ENCODE results near the gene ANTXR1. TPM values are rescaled to one million over a fixed set of nuclear protein-coding genes. Genes with fewer than 3 reads are reported as not detected.

Gene ANTXR1
- total RNA-seq, 1 experiment from 2014 or later: 25.7 TPM

DNA sequence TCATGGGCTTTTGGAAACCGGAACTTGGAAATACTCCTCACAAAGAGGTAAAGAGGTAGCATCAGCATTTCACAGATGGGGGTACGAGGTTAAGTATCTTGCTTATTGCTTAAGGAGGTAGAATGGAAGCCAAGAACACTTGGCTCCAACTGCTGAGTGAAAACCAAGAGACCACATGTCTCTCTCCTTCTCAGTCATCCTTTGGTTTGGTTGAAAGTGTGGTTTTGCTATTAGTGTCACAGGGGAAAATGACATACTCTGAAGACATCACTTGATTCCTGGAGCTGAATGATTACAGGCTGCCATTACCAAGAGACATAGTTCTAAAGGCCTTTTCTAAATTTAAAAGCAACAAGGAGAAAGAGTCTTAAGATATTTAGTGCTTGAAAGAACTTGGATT lies 41.5 kb downstream of the ANTXR1 start:
- no peaks in the 10 kb centered on the region for H3K79me2 ChIP-seq (ENCODE audit: insufficient read depth, low read length)
- no peaks in the 10 kb centered on the region for H3K4me1 ChIP-seq (ENCODE audit: control insufficient read depth in 1 of 2, insufficient read depth in 2 of 2, low read length in 2 of 2)
- BruUV-seq (replicated peaks): no TSS peak
- no peak for DNase-seq (ENCODE audit: low read depth, low spot score)
- H3K9ac ChIP-seq (ENCODE audit: low read length): no peak overlapping the region
- ATAC-seq: no peak
- no peak overlapping the region for H3K4me3 ChIP-seq (replicated peaks in 1 of 2; ENCODE audit: low read depth in 1 of 2, low read length in 2 of 2)
- H3K27ac ChIP-seq (ENCODE audit: low read depth, low read length): no peak overlapping the region
- no peaks in the 10 kb centered on the region; the same call in 1 of the 2 replicates for H4K20me1 ChIP-seq (ENCODE audit: insufficient read depth)
- no peak for TF ChIP-seq RAD21 (IDR thresholded peaks at IDR 0.05; ENCODE audit: low read depth)
- no peak for TF ChIP-seq ZNF274 (IDR thresholded peaks at IDR 0.05; ENCODE audit: low read depth, low read length)
- no peak for TF ChIP-seq ZFX (IDR thresholded peaks at IDR 0.05)
- TF ChIP-seq POLR2A (IDR thresholded peaks at IDR 0.05; ENCODE audit: borderline replicate concordance, extremely low read depth, insufficient read depth, insufficient read length): no peak
- no peak for TF ChIP-seq CEBPB (IDR thresholded peaks at IDR 0.05; ENCODE audit: low read depth)
- no peak for TF ChIP-seq YY1 (IDR thresholded peaks at IDR 0.05; ENCODE audit: extremely low read depth, insufficient replicate concordance, low read depth, low read length)
- TF ChIP-seq EZH2 (IDR thresholded peaks at IDR 0.05): no peak
- no peak for TF ChIP-seq EGR1 (IDR thresholded peaks at IDR 0.05; ENCODE audit: low read depth)
- TF ChIP-seq, protein P1, sequence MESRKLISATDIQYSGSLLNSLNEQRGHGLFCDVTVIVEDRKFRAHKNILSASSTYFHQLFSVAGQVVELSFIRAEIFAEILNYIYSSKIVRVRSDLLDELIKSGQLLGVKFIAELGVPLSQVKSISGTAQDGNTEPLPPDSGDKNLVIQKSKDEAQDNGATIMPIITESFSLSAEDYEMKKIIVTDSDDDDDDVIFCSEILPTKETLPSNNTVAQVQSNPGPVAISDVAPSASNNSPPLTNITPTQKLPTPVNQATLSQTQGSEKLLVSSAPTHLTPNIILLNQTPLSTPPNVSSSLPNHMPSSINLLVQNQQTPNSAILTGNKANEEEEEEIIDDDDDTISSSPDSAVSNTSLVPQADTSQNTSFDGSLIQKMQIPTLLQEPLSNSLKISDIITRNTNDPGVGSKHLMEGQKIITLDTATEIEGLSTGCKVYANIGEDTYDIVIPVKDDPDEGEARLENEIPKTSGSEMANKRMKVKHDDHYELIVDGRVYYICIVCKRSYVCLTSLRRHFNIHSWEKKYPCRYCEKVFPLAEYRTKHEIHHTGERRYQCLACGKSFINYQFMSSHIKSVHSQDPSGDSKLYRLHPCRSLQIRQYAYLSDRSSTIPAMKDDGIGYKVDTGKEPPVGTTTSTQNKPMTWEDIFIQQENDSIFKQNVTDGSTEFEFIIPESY (IDR thresholded peaks at IDR 0.05; ENCODE audit: extremely low read depth, insufficient replicate concordance, low read length): no peak
- no peak for TF ChIP-seq ELF1 (IDR thresholded peaks at IDR 0.05; ENCODE audit: borderline replicate concordance, low read depth)
- TF ChIP-seq SP1 (IDR thresholded peaks at IDR 0.05; ENCODE audit: low read depth): no peak
- TF ChIP-seq FOSL1 (IDR thresholded peaks at IDR 0.05; ENCODE audit: low read depth): no peak
- TF ChIP-seq, protein P2, sequence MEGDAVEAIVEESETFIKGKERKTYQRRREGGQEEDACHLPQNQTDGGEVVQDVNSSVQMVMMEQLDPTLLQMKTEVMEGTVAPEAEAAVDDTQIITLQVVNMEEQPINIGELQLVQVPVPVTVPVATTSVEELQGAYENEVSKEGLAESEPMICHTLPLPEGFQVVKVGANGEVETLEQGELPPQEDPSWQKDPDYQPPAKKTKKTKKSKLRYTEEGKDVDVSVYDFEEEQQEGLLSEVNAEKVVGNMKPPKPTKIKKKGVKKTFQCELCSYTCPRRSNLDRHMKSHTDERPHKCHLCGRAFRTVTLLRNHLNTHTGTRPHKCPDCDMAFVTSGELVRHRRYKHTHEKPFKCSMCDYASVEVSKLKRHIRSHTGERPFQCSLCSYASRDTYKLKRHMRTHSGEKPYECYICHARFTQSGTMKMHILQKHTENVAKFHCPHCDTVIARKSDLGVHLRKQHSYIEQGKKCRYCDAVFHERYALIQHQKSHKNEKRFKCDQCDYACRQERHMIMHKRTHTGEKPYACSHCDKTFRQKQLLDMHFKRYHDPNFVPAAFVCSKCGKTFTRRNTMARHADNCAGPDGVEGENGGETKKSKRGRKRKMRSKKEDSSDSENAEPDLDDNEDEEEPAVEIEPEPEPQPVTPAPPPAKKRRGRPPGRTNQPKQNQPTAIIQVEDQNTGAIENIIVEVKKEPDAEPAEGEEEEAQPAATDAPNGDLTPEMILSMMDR (IDR thresholded peaks at IDR 0.05 in 2 of 3, conservative IDR thresholded peaks at IDR 0.05 in 1 of 3; ENCODE audit: borderline replicate concordance in 1 of 3, insufficient read depth in 1 of 3, low read depth in 2 of 3, low read length in 2 of 3): no peak
- TF ChIP-seq EZH2phosphoT487 (IDR thresholded peaks at IDR 0.05; ENCODE audit: borderline replicate concordance): no peak
- no peak for TF ChIP-seq TCF7L2 (IDR thresholded peaks at IDR 0.05; ENCODE audit: borderline replicate concordance, extremely low read depth, insufficient read depth, insufficient read length)
- TF ChIP-seq, protein P3, sequence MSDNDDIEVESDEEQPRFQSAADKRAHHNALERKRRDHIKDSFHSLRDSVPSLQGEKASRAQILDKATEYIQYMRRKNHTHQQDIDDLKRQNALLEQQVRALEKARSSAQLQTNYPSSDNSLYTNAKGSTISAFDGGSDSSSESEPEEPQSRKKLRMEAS (IDR thresholded peaks at IDR 0.05): no peak
- TF ChIP-seq, protein P4, sequence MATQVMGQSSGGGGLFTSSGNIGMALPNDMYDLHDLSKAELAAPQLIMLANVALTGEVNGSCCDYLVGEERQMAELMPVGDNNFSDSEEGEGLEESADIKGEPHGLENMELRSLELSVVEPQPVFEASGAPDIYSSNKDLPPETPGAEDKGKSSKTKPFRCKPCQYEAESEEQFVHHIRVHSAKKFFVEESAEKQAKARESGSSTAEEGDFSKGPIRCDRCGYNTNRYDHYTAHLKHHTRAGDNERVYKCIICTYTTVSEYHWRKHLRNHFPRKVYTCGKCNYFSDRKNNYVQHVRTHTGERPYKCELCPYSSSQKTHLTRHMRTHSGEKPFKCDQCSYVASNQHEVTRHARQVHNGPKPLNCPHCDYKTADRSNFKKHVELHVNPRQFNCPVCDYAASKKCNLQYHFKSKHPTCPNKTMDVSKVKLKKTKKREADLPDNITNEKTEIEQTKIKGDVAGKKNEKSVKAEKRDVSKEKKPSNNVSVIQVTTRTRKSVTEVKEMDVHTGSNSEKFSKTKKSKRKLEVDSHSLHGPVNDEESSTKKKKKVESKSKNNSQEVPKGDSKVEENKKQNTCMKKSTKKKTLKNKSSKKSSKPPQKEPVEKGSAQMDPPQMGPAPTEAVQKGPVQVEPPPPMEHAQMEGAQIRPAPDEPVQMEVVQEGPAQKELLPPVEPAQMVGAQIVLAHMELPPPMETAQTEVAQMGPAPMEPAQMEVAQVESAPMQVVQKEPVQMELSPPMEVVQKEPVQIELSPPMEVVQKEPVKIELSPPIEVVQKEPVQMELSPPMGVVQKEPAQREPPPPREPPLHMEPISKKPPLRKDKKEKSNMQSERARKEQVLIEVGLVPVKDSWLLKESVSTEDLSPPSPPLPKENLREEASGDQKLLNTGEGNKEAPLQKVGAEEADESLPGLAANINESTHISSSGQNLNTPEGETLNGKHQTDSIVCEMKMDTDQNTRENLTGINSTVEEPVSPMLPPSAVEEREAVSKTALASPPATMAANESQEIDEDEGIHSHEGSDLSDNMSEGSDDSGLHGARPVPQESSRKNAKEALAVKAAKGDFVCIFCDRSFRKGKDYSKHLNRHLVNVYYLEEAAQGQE (IDR thresholded peaks at IDR 0.05; ENCODE audit: low read depth): no peak
- TF ChIP-seq JUND (IDR thresholded peaks at IDR 0.05): no peak
- no peak for TF ChIP-seq CBX3 (IDR thresholded peaks at IDR 0.05; ENCODE audit: low read depth)
- no peak for TF ChIP-seq SRF (IDR thresholded peaks at IDR 0.05; ENCODE audit: low read depth)
- H2AFZ ChIP-seq (ENCODE audit: low read depth, low read length, poor library complexity, severe bottlenecking): no peak overlapping the region
- ChIA-PET RAD21 (ENCODE audit: low non-redundant PET in 1 of 2, low total read pairs in 2 of 2, uncharacterized antibody in 2 of 2, unreplicated experiment in 2 of 2) (no interaction called here), POLR2A (no interaction called here), CTCF (no interaction called here)
- H3K4me2 ChIP-seq (ENCODE audit: low read length): no peak overlapping the region
- no peaks in the 10 kb centered on the region for H3K27me3 ChIP-seq (ENCODE audit: insufficient read depth, low read length)
- no peaks in the 10 kb centered on the region for H3K9me3 ChIP-seq (ENCODE audit: control insufficient read depth in 1 of 2, insufficient read depth in 1 of 2, low read depth in 1 of 2, low read length in 2 of 2)
- no peaks in the 10 kb centered on the region for H3K9me2 ChIP-seq (ENCODE audit: insufficient read depth)
- H3K36me3 ChIP-seq (ENCODE audit: control insufficient read depth in 1 of 2, insufficient read depth in 2 of 2, low read length in 2 of 2): no peaks in the 10 kb centered on the region
- intact Hi-C loops (cut with micrococcal nuclease): no loop called here

All from HCT116 (cell line).